ENCODE results near the gene REXO5.

The REXO5 gene

GRCh38 chr16:20875355-20875650 is 69.0 kb downstream of the REXO5 start:
- DNase-seq: no peak

GRCh38 chr16:20878682-20879147 is 72.4 kb downstream of the REXO5 start:
- DNase-seq: no peak

- no peak for DNase-seq
Observed at GRCh38 chr16:20879175-20880040, 73.1 kb downstream of the REXO5 start.

DNA sequence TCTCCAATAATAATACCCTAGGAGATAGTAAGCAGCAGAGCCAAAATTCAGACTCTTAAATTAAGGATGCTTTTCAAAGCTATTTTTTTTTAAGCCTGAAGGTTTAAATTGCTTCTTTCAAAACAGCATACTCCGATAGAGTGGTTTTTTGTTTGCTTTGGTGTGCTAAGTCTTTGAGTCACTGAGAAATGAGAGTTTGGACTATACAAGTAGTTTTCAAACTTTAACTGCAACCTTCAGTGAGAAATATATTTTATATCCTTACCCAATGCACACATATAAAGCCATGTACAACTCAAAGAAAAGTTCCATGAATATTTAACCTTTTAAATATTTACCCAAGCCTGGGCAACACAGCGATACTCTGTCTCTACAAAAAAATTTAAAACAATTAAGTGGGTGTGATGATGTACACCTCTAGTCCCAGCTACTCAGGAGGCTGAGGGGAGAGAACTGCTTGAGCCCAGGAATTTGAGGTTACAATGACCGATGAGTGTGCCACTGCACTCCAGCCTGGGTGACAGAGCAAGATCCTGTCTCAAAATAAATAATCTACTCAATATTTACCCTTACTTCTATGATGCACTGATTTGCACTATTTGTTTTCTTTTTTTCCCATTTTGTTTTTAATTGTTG is 74.7 kb downstream of the REXO5 start:
- DNase-seq: no peak

GRCh38 chr16:20881503-20881878 is 75.2 kb downstream of the REXO5 start:
- DNase-seq: no peak

GRCh38 chr16:20883554-20884239 is 77.4 kb downstream of the REXO5 start:
- DNase-seq: no peak

- DNase-seq: no peak
Observed at GRCh38 chr16:20884240-20884556, 77.9 kb downstream of the REXO5 start.

- DNase-seq: no peak
Observed at GRCh38 chr16:20886320-20886719, 80.0 kb downstream of the REXO5 start.

DNA sequence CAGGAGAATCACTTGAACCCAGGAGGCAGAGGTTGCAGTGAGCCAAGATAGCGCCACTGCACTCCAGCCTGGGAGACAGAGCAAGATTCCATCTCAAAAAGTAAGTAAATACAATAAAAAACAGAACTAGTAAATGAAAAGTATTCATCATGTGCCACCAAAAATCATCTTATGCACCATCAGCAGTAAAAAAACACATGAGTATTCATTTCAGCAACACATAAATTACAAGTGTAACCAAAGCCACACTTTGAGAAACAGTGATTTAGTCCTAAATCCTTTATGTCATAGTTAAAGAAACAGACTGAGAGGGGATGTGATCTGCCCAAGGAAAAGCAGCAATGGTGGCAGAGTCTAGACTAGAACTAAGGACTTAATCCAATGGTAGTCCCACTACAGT is 80.9 kb downstream of the REXO5 start:
- DNase-seq: no peak

DNA sequence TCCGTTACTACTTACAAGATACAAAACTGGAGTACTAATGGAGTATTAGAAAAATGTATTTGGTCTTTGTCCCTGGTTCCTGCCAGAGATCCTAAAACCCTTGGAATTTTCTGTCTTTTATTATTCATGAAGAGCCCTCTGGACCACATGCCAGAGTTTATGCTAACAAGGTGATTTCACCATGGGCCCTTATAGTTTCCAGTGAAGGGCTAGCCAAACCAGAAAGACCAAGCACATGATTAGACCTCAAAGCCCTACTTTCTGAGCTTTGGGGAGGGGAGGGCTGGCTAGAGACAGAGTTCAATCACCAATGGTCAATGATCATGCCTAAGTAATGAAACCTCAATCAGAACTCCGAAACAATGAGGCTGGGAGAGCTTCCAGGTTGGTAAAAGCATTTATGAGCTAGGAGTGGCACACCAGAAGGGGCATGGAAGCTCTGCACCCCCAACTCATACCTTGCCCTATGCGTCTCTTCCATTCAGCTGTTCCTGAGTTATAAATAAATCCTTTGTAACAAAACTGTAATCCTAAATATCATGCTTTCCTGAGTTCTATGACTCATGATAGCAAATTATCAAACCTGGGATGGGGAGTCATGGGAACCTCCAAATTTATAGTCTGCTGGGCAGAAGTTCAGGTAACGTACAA is 83.4 kb downstream of the REXO5 start:
- no peak for DNase-seq

DNA sequence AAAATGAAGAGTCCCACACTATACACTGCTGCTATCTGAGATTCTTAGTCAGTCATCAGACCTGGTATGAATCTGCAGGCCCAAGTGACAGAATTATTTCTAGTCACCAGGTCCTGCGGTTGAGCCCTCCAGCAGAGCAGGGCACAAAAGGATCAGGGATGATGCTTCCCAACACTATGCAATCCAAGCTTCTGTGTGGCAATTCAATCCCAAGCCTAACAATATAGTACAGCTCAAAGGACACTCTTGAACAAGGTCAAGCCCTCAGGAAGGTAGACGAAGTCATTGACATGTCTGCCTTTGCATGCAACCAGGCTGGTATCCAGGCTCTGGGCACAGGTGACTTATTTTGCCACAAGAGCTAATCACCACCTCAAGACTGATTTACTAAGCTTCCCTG is 88.1 kb downstream of the REXO5 start:
- DNase-seq: no peak

DNA sequence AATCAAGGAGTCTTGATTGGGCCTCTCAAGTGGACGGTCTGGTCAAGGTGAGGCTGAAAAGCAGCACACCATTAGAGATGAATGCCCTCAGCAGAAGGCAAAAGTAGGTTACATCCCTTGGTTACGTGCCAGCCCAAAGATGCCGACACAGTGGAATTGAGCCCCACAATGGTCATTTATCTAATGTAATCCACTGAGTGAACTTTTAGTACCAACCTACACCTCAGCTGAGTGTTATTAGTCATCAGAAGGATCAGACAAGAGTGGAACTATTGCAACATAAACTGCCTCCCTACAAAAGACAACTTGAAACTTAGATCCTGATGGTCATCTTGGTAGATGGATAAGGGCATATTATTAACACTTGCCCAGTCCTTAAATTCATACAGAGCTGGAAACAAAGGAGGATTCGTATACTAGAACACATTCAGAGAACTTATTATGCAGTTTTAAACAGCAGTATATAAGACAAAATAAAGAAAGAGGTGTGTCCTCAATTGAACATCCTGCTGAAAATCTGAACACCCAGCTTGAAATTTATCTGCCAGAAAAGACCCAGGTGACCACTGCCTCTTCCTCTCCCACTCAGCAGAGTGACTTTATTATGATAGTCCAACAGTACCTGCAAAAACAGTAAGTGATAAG is 91.0 kb downstream of the REXO5 start:
- no peak for DNase-seq

DNA sequence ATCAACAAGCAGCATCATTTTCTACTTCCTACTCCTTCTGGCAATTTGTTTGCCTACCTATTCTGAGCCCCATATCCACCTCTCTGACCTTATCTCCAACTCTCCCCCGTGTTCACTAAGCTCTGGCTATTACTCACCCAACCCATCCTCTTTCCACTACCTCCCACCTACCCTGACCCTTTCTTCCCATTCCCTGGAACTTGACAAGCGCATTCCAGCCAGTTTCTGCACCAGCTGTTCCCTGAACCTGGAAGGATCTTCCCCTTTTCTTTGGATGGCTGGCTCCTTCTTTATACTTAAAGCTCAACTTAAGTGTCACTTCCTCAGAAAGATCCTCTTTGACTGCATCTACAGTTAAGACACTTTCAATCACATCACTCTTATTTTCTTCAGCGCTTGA is 91.6 kb downstream of the REXO5 start:
- DNase-seq: no peak

- DNase-seq: no peak
Observed at GRCh38 chr16:20899071-20899470, 92.7 kb downstream of the REXO5 start.

Measured in activated CD4-positive, alpha-beta T cell treated with anti-CD3 and anti-CD28 coated beads, Interleukin-2, amount 50 U/mL, for 4 hours (primary cell).